ENCODE data around the gene EIF2A.
A peak's percentile ranks its signal among the peaks of the same experiment; 100 is the strongest.
"Not testable (repeated sequence)": the region's sequence is repeated elsewhere in the genome, so short reads cannot be mapped to it uniquely, and the experiment has no call there.

EIF2A gene

DNA sequence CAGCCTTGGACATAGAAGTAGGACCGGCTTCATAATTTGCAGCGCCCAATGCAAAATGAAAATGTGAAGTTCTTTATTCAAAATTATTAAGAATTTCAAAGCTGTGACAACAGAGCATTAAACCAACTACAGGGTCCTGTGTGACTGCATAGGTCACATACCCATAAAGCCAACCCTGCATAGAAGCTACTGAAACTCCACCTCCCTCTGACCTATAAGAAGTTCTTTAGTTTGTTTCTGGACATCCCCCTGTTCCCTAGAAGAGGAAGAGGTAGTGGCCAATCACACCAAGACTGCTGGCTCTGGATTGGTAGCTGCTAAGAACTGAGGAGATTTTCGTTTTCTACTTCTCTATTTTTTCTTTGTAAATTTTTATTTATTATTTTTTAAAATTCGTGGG, 47.6 kb downstream of the EIF2A start:
- no peaks in the 10 kb centered on the region for H3K9me2 ChIP-seq (replicated peaks; ENCODE audit: control insufficient read depth, low read length)
- no peak for TF ChIP-seq EZH2phosphoT487 (IDR thresholded peaks at IDR 0.05; ENCODE audit: borderline replicate concordance, low read length)
- TF ChIP-seq, protein P1, sequence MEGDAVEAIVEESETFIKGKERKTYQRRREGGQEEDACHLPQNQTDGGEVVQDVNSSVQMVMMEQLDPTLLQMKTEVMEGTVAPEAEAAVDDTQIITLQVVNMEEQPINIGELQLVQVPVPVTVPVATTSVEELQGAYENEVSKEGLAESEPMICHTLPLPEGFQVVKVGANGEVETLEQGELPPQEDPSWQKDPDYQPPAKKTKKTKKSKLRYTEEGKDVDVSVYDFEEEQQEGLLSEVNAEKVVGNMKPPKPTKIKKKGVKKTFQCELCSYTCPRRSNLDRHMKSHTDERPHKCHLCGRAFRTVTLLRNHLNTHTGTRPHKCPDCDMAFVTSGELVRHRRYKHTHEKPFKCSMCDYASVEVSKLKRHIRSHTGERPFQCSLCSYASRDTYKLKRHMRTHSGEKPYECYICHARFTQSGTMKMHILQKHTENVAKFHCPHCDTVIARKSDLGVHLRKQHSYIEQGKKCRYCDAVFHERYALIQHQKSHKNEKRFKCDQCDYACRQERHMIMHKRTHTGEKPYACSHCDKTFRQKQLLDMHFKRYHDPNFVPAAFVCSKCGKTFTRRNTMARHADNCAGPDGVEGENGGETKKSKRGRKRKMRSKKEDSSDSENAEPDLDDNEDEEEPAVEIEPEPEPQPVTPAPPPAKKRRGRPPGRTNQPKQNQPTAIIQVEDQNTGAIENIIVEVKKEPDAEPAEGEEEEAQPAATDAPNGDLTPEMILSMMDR (IDR thresholded peaks at IDR 0.05; ENCODE audit: low read depth, low read length, poor library complexity, severe bottlenecking) = no peak
- H3K79me2 ChIP-seq (ENCODE audit: control insufficient read depth, low read length) = peaks cover 89% of the 10 kb centered on the region
- peaks cover 18% of the 10 kb centered on the region for H3K4me1 ChIP-seq (ENCODE audit: control insufficient read depth, low read length)
- no peaks in the 10 kb centered on the region; the same call in 1 of the 2 replicates for H4K20me1 ChIP-seq (ENCODE audit: control insufficient read depth, insufficient read depth, low read depth, low read length)
- H3F3A ChIP-seq (ENCODE audit: control insufficient read depth, insufficient read depth) = no peaks in the 10 kb centered on the region
- no peak overlapping the region for H3K4me2 ChIP-seq (ENCODE audit: low read length)
- no peak overlapping the region for H3K4me3 ChIP-seq (ENCODE audit: low read length)
- no peaks in the 10 kb centered on the region for H3K27me3 ChIP-seq (ENCODE audit: control insufficient read depth, low read length)
- H3K9me3 ChIP-seq (ENCODE audit: control insufficient read depth, insufficient read depth, low read length) = no peaks in the 10 kb centered on the region
- peaks cover 6% of the 10 kb centered on the region for H3K36me3 ChIP-seq (ENCODE audit: control insufficient read depth, low read length)
- no peak overlapping the region for H3K27ac ChIP-seq (ENCODE audit: low read depth, low read length)

DNA sequence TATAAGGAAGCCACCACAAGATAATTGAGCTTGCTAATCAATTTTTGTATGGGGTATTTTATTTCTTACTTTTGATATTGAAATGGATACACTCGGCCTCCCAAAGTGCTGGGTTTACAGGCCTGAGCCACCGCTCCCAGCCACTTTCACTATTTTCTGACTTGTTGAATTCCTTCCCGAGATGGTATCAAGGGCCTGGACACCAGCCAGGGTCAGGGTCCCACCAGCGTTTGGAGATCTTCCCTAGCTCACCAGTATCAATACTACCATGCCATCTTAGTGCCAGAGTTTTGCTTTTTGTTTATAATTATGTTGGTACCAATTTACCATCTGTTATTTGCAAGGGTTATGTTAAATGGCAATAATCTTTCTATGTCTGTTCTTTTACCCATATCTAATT, 51.1 kb downstream of the EIF2A start:
- Histone ChIP-seq H4K20me1 (ENCODE audit: control insufficient read depth, insufficient read depth, low read depth, low read length) (no peaks in the 10 kb centered on the region), H3K27me3 (ENCODE audit: control insufficient read depth, low read length) (no peaks in the 10 kb centered on the region), H3K79me2 (ENCODE audit: control insufficient read depth, low read length) (peaks cover 95% of the 10 kb centered on the region), H3K4me1 (ENCODE audit: control insufficient read depth, low read length) (peaks cover 36% of the 10 kb centered on the region), H3K9me3 (ENCODE audit: control insufficient read depth, insufficient read depth, low read length) (no peaks in the 10 kb centered on the region), H3K4me2 (ENCODE audit: low read length) (no peak overlapping the region), H3K27ac (ENCODE audit: low read depth, low read length) (no peak overlapping the region), H3K4me3 (ENCODE audit: low read length) (no peak overlapping the region), H3F3A (ENCODE audit: control insufficient read depth, insufficient read depth) (no peaks in the 10 kb centered on the region), H3K9me2 (replicated peaks; ENCODE audit: control insufficient read depth, low read length) (no peaks in the 10 kb centered on the region), H3K36me3 (ENCODE audit: control insufficient read depth, low read length) (peaks cover 14% of the 10 kb centered on the region)
- TF ChIP-seq, protein P1 (IDR thresholded peaks at IDR 0.05; ENCODE audit: low read depth, low read length, poor library complexity, severe bottlenecking) = no peak
- TF ChIP-seq EZH2phosphoT487 (IDR thresholded peaks at IDR 0.05; ENCODE audit: borderline replicate concordance, low read length) = no peak

DNA sequence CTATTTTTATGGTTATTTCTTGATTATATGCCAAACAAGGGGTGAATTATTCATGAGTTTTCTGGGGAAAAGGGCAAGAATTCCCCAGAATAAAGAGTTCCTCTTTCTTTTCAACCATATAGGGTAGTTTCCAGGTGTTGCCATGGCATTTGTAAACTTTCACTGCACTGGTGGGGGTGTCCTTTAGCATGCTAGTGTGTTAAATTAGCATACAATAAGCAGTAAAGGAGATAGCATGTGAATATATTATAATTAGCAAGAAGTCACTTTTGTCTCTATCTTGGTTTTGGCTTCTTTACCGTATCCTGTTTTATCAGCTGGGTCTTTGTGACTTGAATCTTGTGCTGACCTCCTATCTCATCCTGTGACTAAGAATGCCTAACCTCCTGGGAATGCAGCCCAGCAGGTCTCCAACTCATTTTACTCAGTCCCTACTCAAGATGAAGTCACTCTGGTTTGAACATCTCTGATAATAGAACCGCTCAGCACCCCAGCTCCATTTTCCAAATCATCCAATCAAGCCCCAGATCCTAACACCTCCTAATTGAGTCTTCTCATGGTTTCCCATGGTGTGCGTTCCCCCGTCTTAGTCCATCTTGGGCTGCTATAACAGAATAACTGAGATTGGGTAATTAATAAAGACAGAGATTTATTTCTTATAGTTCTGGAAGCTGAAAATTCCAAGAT, 53.2 kb downstream of the EIF2A start:
- peak overlapping the region; percentile 59 for H3K27ac ChIP-seq (ENCODE audit: low read depth, low read length)

DNA sequence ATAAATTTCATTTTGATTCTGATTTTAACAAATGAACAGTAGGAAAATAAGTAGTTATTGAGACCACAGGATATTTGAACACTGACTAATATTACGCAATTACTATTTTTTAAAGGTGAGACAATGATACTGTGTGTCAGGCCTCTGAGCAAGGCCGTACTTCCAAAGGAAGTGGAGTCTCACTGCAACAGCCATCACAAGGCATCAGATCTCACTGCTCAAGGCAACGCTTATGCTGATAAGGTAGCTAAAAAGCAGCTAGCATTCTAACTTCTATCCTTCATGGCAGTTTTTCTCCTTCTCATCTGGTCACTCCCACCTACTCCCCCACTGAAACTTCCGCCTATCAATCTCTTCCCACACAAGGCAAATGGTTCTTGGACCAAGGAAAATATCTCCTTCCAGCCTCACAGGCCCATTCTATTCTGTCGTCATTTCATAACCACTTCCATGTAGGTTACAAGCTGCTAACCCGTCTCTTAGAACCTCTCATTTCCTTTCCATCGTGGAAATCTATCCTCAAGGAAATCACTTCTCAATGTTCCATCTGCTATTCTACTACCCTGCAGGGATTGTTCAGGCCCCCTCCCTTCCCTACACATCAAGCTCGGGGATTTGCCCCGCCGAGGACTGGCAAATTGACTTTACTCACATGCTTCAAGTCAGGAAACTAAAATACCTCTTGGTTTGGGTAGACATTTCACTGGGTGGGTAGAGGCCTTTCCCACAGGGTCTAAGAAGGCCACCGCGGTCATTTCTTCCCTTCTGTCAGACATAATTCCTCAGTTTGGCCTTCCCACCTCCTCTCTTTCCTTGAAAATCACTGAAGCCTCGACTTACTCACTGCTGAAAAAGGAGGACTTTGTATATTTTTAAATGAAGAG, 54.3 kb downstream of the EIF2A start:
- not testable (repeated sequence) for H3K9me2 ChIP-seq (replicated peaks; ENCODE audit: control insufficient read depth, low read length); H3K27me3 ChIP-seq (ENCODE audit: control insufficient read depth, low read length); H3K9me3 ChIP-seq (ENCODE audit: control insufficient read depth, insufficient read depth, low read length)
- Histone ChIP-seq H3K36me3 (ENCODE audit: control insufficient read depth, low read length) (peaks cover 40% of the 10 kb centered on the region), H3K4me2 (ENCODE audit: low read length) (peak overlapping the region; percentile 90), H3K27ac (ENCODE audit: low read depth, low read length) (peak overlapping the region; percentile 49), H3K4me3 (ENCODE audit: low read length) (peak overlapping the region; percentile 87), H4K20me1 (ENCODE audit: control insufficient read depth, insufficient read depth, low read depth, low read length) (peaks cover 12% of the 10 kb centered on the region), H3F3A (ENCODE audit: control insufficient read depth, insufficient read depth) (peaks cover 13% of the 10 kb centered on the region), H3K4me1 (ENCODE audit: control insufficient read depth, low read length) (peaks cover 44% of the 10 kb centered on the region), H3K79me2 (ENCODE audit: control insufficient read depth, low read length) (peaks cover 98% of the 10 kb centered on the region)

More for the DNA sequence above, 53.2 kb downstream of the EIF2A start:
- Histone ChIP-seq H3K27me3 (ENCODE audit: control insufficient read depth, low read length) (no peaks in the 10 kb centered on the region), H3K4me3 (ENCODE audit: low read length) (peak overlapping the region; percentile 87), H3K9me3 (ENCODE audit: control insufficient read depth, insufficient read depth, low read length) (no peaks in the 10 kb centered on the region), H3K4me1 (ENCODE audit: control insufficient read depth, low read length) (peaks cover 36% of the 10 kb centered on the region), H4K20me1 (ENCODE audit: control insufficient read depth, insufficient read depth, low read depth, low read length) (peaks cover 5% of the 10 kb centered on the region; the same call in 1 of the 2 replicates), H3K4me2 (ENCODE audit: low read length) (peak overlapping the region; percentile 90), H3K79me2 (ENCODE audit: control insufficient read depth, low read length) (peaks cover 96% of the 10 kb centered on the region), H3F3A (ENCODE audit: control insufficient read depth, insufficient read depth) (0 out of 2 replicates have a peak, but pooled peaks cover 3% of the 10 kb centered on the region), H3K36me3 (ENCODE audit: control insufficient read depth, low read length) (peaks cover 29% of the 10 kb centered on the region), H3K9me2 (replicated peaks; ENCODE audit: control insufficient read depth, low read length) (no peaks in the 10 kb centered on the region)
- no peak for TF ChIP-seq EZH2phosphoT487 (IDR thresholded peaks at IDR 0.05; ENCODE audit: borderline replicate concordance, low read length)
- TF ChIP-seq, protein P1 (IDR thresholded peaks at IDR 0.05; ENCODE audit: low read depth, low read length, poor library complexity, severe bottlenecking) = no peak
